Epithelial cell of proximal tubule (primary cell): ENCODE measurements around the gene HSCB. TPM values are rescaled to one million over a fixed set of nuclear protein-coding genes. Genes with fewer than 3 reads are reported as not detected.

Experiments
- DNase-seq: peaks from one replicate; pipeline ENCODE4 v3.0.0-alpha.2; 2011; ENCODE audit warnings: low read depth
- H3K4me3 ChIP-seq: 2 replicates; pipeline ENCODE4 v1.5.1; 2011; ENCODE audit warnings: low read depth, mild to moderate bottlenecking, low read length
- CTCF ChIP-seq: conservative IDR thresholded peaks from 2 replicates; pipeline ENCODE4 v1.5.1; 2012; ENCODE audit warnings: low read depth, mild to moderate bottlenecking, low read length
- total RNA-seq: library from RNA; depleted of rRNA; stranded (reverse); fragments of >200 nt; gene quantifications from 2 replicates; pipeline ENCODE4 v1.2.3, GENCODE V29; 2015

HSCB gene
- total RNA-seq, 1 donor from 2014 or later: 19.7 TPM

- no peak for TF ChIP-seq CTCF
- no peak for DNase-seq
- no peak overlapping the region for H3K4me3 ChIP-seq
Measured at GRCh38 chr22:28791841-28792490, 50.1 kb downstream of the HSCB start.

DNA sequence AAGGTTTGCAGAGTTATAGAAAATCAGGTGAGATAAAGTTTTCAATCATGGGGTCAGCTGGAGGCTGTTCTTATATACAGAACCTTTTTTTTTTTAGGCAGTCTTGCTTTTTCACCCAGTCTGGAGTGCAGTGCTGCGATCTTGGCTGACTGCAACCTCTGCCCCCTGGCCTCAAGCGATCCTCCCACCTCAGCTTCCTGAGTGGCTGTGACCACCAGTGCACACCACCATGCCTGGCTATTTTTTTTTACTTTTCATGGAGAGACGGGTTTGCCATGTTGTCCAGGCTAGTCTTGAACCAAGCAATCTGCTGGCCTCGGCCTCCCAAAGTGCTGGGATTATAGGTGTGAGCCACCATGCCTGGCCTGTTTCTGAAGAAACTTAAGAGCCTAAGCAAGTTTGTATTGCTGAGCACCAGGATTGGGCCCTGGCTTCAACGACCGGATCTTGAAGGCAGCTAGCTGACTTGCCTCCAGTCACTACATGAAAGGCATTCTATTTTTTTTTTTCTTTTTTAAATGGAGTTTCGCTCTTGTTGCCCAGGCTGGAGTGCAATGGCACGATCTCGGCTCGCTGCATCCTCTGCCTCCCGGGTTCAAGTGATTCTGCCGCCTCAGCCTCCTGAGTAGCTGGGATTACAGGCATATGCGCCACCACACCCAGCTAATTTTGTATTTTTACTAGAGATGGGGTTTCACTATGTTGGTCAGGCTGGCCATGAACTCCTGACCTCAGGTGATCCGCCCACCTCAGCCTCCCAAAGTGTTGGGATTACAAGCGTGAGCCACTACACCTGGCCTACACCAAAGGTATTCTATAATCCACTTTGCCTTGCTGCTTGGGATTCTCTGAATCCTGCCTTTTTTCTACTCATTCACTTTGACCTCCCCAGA lies 50.9 kb downstream of the HSCB start:
- H3K4me3 ChIP-seq: no peak overlapping the region

DNA sequence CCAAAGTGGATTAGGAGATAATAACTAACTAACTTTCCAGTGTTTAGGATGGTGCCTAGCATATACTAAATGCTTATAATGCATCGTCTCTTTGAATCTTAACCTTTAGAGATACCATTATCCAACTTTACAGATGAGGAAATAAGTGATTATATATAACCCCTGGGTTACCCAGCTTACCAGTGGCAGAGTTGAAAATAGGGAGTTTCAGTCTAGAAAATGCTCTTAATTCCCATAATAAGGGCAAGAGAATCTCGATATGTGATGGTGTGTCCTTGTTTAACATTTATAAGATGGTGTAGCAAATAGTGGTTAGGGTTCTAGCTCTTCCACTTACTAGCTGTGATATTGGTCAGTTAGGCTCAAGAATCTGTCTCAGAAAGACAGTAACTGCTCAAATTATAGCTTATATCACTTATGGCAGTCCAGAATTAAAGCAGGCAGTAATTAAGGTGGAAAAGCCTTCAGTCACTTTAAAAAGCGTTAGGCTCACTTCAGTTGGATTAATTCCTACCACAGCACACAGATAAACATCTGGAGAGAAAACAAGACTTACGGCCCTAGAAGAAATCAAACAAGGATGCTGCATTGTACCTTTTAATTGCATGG lies 52.2 kb downstream of the HSCB start:
- DNase-seq: no peak
- no peak for TF ChIP-seq CTCF

More for the DNA sequence above, 50.9 kb downstream of the HSCB start:
- DNase-seq: no peak
- no peak for TF ChIP-seq CTCF

DNA sequence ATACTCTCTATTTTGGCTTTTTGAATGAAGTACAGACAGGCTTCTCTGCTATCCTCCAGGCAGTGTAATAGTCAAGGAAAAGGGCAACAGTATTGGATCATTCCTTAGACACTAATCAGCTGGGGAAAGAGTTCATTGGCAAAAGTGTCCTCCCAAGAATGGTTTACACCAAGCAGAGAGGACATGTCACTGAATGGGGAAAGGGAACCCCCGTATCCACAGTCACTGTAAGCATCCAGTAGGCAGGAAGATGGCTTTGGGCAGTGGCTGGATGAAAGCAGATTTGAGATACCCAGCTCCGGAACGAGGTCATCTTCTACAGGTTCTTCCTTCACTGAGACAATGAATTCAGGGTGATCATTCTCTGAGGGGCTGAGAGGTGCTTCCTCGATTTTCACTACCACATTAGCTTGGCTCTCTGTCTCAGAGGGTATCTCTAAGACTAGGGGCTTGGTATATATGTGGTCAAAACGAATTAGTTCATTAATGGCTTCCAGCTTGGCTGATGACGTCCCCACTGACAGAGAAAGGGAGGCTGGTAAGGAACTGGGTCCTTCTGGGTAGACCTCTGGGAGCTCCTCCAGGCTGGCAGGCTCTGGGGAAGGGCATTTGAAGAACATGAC lies 53.3 kb downstream of the HSCB start:
- no peak for TF ChIP-seq CTCF
- H3K4me3 ChIP-seq: no peak overlapping the region
- DNase-seq: no peak

More for the DNA sequence above, 52.2 kb downstream of the HSCB start:
- H3K4me3 ChIP-seq: no peak overlapping the region

- no peak for TF ChIP-seq CTCF
- no peak overlapping the region for H3K4me3 ChIP-seq
- no peak for DNase-seq
Measured at GRCh38 chr22:28795932-28796856, 54.4 kb downstream of the HSCB start.
